ENCODE data around the gene INF2.

GRCh38 chr14:104694475-104694950, 5.1 kb downstream of the INF2 start:
- TF ChIP-seq POLR2A (IDR thresholded peaks at IDR 0.05), result no peak
- TF ChIP-seq, protein P1, sequence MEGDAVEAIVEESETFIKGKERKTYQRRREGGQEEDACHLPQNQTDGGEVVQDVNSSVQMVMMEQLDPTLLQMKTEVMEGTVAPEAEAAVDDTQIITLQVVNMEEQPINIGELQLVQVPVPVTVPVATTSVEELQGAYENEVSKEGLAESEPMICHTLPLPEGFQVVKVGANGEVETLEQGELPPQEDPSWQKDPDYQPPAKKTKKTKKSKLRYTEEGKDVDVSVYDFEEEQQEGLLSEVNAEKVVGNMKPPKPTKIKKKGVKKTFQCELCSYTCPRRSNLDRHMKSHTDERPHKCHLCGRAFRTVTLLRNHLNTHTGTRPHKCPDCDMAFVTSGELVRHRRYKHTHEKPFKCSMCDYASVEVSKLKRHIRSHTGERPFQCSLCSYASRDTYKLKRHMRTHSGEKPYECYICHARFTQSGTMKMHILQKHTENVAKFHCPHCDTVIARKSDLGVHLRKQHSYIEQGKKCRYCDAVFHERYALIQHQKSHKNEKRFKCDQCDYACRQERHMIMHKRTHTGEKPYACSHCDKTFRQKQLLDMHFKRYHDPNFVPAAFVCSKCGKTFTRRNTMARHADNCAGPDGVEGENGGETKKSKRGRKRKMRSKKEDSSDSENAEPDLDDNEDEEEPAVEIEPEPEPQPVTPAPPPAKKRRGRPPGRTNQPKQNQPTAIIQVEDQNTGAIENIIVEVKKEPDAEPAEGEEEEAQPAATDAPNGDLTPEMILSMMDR (IDR thresholded peaks at IDR 0.05), result no peak

All from right lobe of liver (tissue), 4 donors.